ENCODE data around the gene TSPAN5. TPM values are rescaled to one million over a fixed set of nuclear protein-coding genes. Genes with fewer than 3 reads are reported as not detected.

The TSPAN5 gene
- polyA plus RNA-seq, 1 donor (not counting 4 experiments of a cell fraction or from before 2014, with no cell fraction given), result 45.5 TPM

GRCh38 chr4:98485816-98486345 lies 172.5 kb downstream of the TSPAN5 start:
- H3K4me3 ChIP-seq (ENCODE audit: control insufficient read depth in 2 of 3, extremely low read depth in 1 of 3, insufficient read depth in 2 of 3, low read depth in 1 of 3, low read length in 3 of 3), result no peak overlapping the region
- H3K9ac ChIP-seq (ENCODE audit: control insufficient read depth, extremely low read depth, insufficient read depth, low read length), result no peak overlapping the region
- H3K27me3 ChIP-seq (ENCODE audit: control insufficient read depth, extremely low read depth, insufficient read depth, low read length), result no peaks in the 10 kb centered on the region
- no peaks in the 10 kb centered on the region for H3K9me1 ChIP-seq (ENCODE audit: control insufficient read depth, extremely low read depth, insufficient read depth, low read length)
- no peaks in the 10 kb centered on the region for H4K20me1 ChIP-seq (ENCODE audit: control insufficient read depth, extremely low read depth, insufficient read depth, low read length)
- no peak for FAIRE-seq
- H3K79me2 ChIP-seq (ENCODE audit: control insufficient read depth, insufficient read depth, low read length), result peaks cover 12% of the 10 kb centered on the region
- no peak overlapping the region for H3K4me2 ChIP-seq (ENCODE audit: control insufficient read depth, extremely low read depth, insufficient read depth, low read depth, low read length)
- H3K9me3 ChIP-seq (ENCODE audit: control insufficient read depth, low read depth, low read length), result no peaks in the 10 kb centered on the region
- dilution Hi-C loops (cut with MboI; ENCODE audit: extremely low pct_ligation_motif_present, low sequenced_read_pairs), result no loop called here
- no peak overlapping the region for H2AFZ ChIP-seq (ENCODE audit: control insufficient read depth, low read length)
- H3K27ac ChIP-seq (ENCODE audit: control insufficient read depth, insufficient read depth, low read length), result no peak overlapping the region
- H3K4me1 ChIP-seq (ENCODE audit: control insufficient read depth, extremely low read depth, insufficient read depth, low read length), result peaks cover 37% of the 10 kb centered on the region
- H3K36me3 ChIP-seq (ENCODE audit: control insufficient read depth in 2 of 2, extremely low read depth in 1 of 2, insufficient read depth in 2 of 2, low read length in 2 of 2), result peaks cover 0 to 6% of the 10 kb centered on the region in 2 experiments
- no peak for DNase-seq (ENCODE audit: low read depth, low spot score)
- TF ChIP-seq EZH2 (IDR thresholded peaks at IDR 0.05; ENCODE audit: low read length) (no peak), CTCF (optimal IDR thresholded peaks at IDR 0.05 in 1 of 3, IDR thresholded peaks at IDR 0.05 in 1 of 3, conservative IDR thresholded peaks at IDR 0.05 in 1 of 3; ENCODE audit: extremely low read depth in 1 of 3, insufficient read depth in 2 of 3, low read length in 3 of 3) (no peak)

GRCh38 chr4:98484031-98484430 lies 174.4 kb downstream of the TSPAN5 start:
- H3K4me1 ChIP-seq (ENCODE audit: control insufficient read depth, extremely low read depth, insufficient read depth, low read length), result peaks cover 51% of the 10 kb centered on the region
- H3K9me3 ChIP-seq (ENCODE audit: control insufficient read depth, low read depth, low read length), result no peaks in the 10 kb centered on the region
- peaks cover 0 to 4% of the 10 kb centered on the region in 2 experiments for H3K36me3 ChIP-seq (ENCODE audit: control insufficient read depth in 2 of 2, extremely low read depth in 1 of 2, insufficient read depth in 2 of 2, low read length in 2 of 2)
- peak overlapping the region; percentile 94 for H3K27ac ChIP-seq (ENCODE audit: control insufficient read depth, insufficient read depth, low read length)
- peak overlapping the region; percentile 76 for H3K4me2 ChIP-seq (ENCODE audit: control insufficient read depth, extremely low read depth, insufficient read depth, low read depth, low read length)
- dilution Hi-C loops (cut with MboI; ENCODE audit: extremely low pct_ligation_motif_present, low sequenced_read_pairs), result no loop called here
- H3K9me1 ChIP-seq (ENCODE audit: control insufficient read depth, extremely low read depth, insufficient read depth, low read length), result no peaks in the 10 kb centered on the region
- no peak overlapping the region for H2AFZ ChIP-seq (ENCODE audit: control insufficient read depth, low read length)
- FAIRE-seq, result peak; percentile 84
- DNase-seq (ENCODE audit: low read depth, low spot score), result no peak
- H3K9ac ChIP-seq (ENCODE audit: control insufficient read depth, extremely low read depth, insufficient read depth, low read length), result no peak overlapping the region
- H3K27me3 ChIP-seq (ENCODE audit: control insufficient read depth, extremely low read depth, insufficient read depth, low read length), result no peaks in the 10 kb centered on the region
- H3K4me3 ChIP-seq (ENCODE audit: control insufficient read depth in 2 of 3, extremely low read depth in 1 of 3, insufficient read depth in 2 of 3, low read depth in 1 of 3, low read length in 3 of 3), result no peak overlapping the region
- peaks cover 17% of the 10 kb centered on the region for H3K79me2 ChIP-seq (ENCODE audit: control insufficient read depth, insufficient read depth, low read length)
- H4K20me1 ChIP-seq (ENCODE audit: control insufficient read depth, extremely low read depth, insufficient read depth, low read length), result no peaks in the 10 kb centered on the region
- no peak for TF ChIP-seq EZH2 (IDR thresholded peaks at IDR 0.05; ENCODE audit: low read length)
- no peak for TF ChIP-seq CTCF (optimal IDR thresholded peaks at IDR 0.05 in 1 of 3, IDR thresholded peaks at IDR 0.05 in 1 of 3, conservative IDR thresholded peaks at IDR 0.05 in 1 of 3; ENCODE audit: extremely low read depth in 1 of 3, insufficient read depth in 2 of 3, low read length in 3 of 3)
